Parathyroid adenoma (tissue), 2 donors: Measurements from ENCODE around the gene HIPK1.

ENCODE experiments used
- H2AFZ ChIP-seq: fragments of 300-600 bp; sonication (generic); one replicate; pipeline ENCODE4 v1.7.0; 2017; ENCODE audit warnings: antibody characterized with exemption, mild to moderate bottlenecking
- H3K27ac ChIP-seq: fragments of 300-600 bp; sonication (generic); one replicate; pipeline ENCODE4 v1.7.0; 2017
- H3K27me3 ChIP-seq: fragments of 300-600 bp; sonication (generic); one replicate; pipeline ENCODE4 v1.7.0; 2017; ENCODE audit warnings: low read length; ENCODE audit not compliant: control insufficient read depth, insufficient read depth
- H3K36me3 ChIP-seq: fragments of 300-600 bp; sonication (generic); one replicate; pipeline ENCODE4 v1.7.0; 2017; ENCODE audit warnings: low read length; ENCODE audit not compliant: control insufficient read depth, insufficient read depth
- H3K4me1 ChIP-seq: fragments of 300-600 bp; sonication (generic); one replicate; pipeline ENCODE4 v1.7.0; 2017; ENCODE audit warnings: control low read depth
- H3K4me2 ChIP-seq: fragments of 300-600 bp; sonication (generic); one replicate; pipeline ENCODE4 v1.7.0; 2017; ENCODE audit warnings: low read length
- H3K4me3 ChIP-seq: fragments of 300-600 bp; sonication (generic); one replicate; pipeline ENCODE4 v1.7.0; 2017; ENCODE audit warnings: low read depth, low read length
- H3K79me2 ChIP-seq: fragments of 300-600 bp; sonication (generic); one replicate; pipeline ENCODE4 v1.7.0; 2017; ENCODE audit warnings: control low read depth
- H3K9ac ChIP-seq: fragments of 300-600 bp; sonication (generic); one replicate; pipeline ENCODE4 v1.7.0; 2017; ENCODE audit warnings: mild to moderate bottlenecking
- H3K9me3 ChIP-seq: fragments of 300-600 bp; sonication (generic); one replicate; pipeline ENCODE4 v1.7.0; 2017; ENCODE audit warnings: low read length; ENCODE audit not compliant: control insufficient read depth
- TF ChIP-seq, protein P1 (sequence below): fragments of 300-600 bp; sonication (generic); IDR thresholded peaks from one replicate; pipeline ENCODE4 v1.7.0; 2017; ENCODE audit warnings: antibody characterized with exemption, mild to moderate bottlenecking
- donor health status: primary hyperparathyroidism.

HIPK1 gene

DNA sequence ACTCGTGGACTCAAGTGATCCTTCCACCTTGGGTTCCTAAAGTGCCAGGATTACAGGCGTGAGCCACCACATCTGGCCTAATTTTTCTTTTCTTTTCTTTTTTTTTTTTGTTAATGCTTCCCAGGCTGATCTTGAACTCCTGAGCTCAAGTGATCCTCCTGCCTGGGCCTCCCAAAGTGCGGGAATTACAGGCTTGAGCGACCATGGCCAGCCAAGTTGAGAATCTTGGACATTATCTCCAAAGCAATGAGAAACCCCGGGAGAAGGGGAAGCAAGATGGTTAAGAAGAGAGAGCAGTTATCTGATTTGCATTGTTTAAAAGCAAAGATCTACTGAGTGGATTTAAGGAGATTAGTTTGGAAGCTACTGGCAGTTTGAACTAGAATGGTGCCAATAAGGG, 9.1 kb downstream of the HIPK1 start:
- H3K36me3 ChIP-seq, result no peaks in the 10 kb centered on the region
- H3K4me3 ChIP-seq, result no peak overlapping the region
- H3K9me3 ChIP-seq, result no peaks in the 10 kb centered on the region
- TF ChIP-seq, protein P1, sequence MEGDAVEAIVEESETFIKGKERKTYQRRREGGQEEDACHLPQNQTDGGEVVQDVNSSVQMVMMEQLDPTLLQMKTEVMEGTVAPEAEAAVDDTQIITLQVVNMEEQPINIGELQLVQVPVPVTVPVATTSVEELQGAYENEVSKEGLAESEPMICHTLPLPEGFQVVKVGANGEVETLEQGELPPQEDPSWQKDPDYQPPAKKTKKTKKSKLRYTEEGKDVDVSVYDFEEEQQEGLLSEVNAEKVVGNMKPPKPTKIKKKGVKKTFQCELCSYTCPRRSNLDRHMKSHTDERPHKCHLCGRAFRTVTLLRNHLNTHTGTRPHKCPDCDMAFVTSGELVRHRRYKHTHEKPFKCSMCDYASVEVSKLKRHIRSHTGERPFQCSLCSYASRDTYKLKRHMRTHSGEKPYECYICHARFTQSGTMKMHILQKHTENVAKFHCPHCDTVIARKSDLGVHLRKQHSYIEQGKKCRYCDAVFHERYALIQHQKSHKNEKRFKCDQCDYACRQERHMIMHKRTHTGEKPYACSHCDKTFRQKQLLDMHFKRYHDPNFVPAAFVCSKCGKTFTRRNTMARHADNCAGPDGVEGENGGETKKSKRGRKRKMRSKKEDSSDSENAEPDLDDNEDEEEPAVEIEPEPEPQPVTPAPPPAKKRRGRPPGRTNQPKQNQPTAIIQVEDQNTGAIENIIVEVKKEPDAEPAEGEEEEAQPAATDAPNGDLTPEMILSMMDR, result no peak
- no peaks in the 10 kb centered on the region for H3K4me1 ChIP-seq
- no peaks in the 10 kb centered on the region for H3K27me3 ChIP-seq
- H3K79me2 ChIP-seq, result peaks cover 8% of the 10 kb centered on the region
- no peak overlapping the region for H3K9ac ChIP-seq
- no peak overlapping the region for H3K27ac ChIP-seq
- no peak overlapping the region for H2AFZ ChIP-seq
- H3K4me2 ChIP-seq, result no peak overlapping the region

DNA sequence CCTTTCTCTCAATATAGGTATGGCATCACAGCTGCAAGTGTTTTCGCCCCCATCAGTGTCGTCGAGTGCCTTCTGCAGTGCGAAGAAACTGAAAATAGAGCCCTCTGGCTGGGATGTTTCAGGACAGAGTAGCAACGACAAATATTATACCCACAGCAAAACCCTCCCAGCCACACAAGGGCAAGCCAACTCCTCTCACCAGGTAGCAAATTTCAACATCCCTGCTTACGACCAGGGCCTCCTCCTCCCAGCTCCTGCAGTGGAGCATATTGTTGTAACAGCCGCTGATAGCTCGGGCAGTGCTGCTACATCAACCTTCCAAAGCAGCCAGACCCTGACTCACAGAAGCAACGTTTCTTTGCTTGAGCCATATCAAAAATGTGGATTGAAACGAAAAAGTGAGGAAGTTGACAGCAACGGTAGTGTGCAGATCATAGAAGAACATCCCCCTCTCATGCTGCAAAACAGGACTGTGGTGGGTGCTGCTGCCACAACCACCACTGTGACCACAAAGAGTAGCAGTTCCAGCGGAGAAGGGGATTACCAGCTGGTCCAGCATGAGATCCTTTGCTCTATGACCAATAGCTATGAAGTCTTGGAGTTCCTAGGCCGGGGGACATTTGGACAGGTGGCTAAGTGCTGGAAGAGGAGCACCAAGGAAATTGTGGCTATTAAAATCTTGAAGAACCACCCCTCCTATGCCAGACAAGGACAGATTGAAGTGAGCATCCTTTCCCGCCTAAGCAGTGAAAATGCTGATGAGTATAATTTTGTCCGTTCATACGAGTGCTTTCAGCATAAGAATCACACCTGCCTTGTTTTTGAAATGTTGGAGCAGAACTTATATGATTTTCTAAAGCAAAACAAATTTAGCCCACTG, 11.5 kb downstream of the HIPK1 start:
- peaks cover 7% of the 10 kb centered on the region for H3K79me2 ChIP-seq
- no peak overlapping the region for H3K9ac ChIP-seq
- H3K9me3 ChIP-seq, result no peaks in the 10 kb centered on the region
- no peaks in the 10 kb centered on the region for H3K4me1 ChIP-seq
- no peaks in the 10 kb centered on the region for H3K27me3 ChIP-seq
- H2AFZ ChIP-seq, result no peak overlapping the region
- no peak overlapping the region for H3K27ac ChIP-seq
- TF ChIP-seq, protein P1, result no peak
- no peak overlapping the region for H3K4me2 ChIP-seq
- H3K4me3 ChIP-seq, result no peak overlapping the region
- no peaks in the 10 kb centered on the region for H3K36me3 ChIP-seq

DNA sequence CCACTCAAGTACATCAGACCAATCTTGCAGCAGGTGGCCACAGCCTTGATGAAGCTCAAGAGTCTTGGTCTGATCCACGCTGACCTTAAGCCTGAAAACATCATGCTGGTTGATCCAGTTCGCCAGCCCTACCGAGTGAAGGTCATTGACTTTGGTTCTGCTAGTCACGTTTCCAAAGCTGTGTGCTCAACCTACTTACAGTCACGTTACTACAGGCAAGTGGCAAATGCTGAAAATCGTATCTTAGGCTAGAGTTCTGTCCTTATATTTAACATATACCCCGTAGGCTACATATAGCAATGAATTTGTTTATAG, 12.1 kb downstream of the HIPK1 start:
- Histone ChIP-seq H3K9me3 (no peaks in the 10 kb centered on the region), H3K27ac (no peak overlapping the region), H3K4me1 (no peaks in the 10 kb centered on the region)

DNA sequence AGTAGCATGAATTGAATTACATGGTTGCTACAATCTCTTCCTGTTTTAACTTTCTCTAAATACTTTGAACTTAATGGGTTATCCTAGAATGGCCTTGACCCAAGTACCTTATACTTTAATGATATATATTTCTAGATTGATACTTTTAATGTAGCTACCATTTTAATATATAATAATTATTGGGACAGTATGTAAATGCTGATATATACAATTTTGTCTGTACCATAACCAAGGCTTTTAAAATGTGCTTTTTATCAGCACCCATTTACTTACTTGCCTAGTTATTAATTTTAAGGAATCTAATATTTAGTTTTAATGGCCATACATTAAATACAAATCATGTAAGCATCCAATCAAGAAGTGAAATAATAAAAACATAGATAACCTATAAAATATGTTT, 13.4 kb downstream of the HIPK1 start:
- TF ChIP-seq, protein P1, result no peak
- no peaks in the 10 kb centered on the region for H3K4me1 ChIP-seq
- no peaks in the 10 kb centered on the region for H3K36me3 ChIP-seq

More for the DNA sequence above, 12.1 kb downstream of the HIPK1 start:
- H3K27me3 ChIP-seq, result no peaks in the 10 kb centered on the region
- no peak overlapping the region for H3K4me3 ChIP-seq
- TF ChIP-seq, protein P1, result no peak
- no peak overlapping the region for H2AFZ ChIP-seq
- no peaks in the 10 kb centered on the region for H3K36me3 ChIP-seq
- H3K9ac ChIP-seq, result no peak overlapping the region
- H3K79me2 ChIP-seq, result peaks cover 10% of the 10 kb centered on the region
- H3K4me2 ChIP-seq, result no peak overlapping the region

More for the DNA sequence above, 13.4 kb downstream of the HIPK1 start:
- Histone ChIP-seq H3K79me2 (peaks cover 10% of the 10 kb centered on the region), H3K9ac (no peak overlapping the region), H2AFZ (no peak overlapping the region), H3K4me3 (no peak overlapping the region), H3K27me3 (no peaks in the 10 kb centered on the region), H3K27ac (no peak overlapping the region), H3K4me2 (no peak overlapping the region), H3K9me3 (no peaks in the 10 kb centered on the region)
